GM21528 (cell line): ENCODE measurements around the gene TMEM170A.

Experiments used
- ATAC-seq: cut with Tn5 transposase; IDR thresholded peaks from one replicate; pipeline ENCODE4 v1.9.1; 2021; ENCODE audit warnings: mild to moderate bottlenecking, moderate library complexity; ENCODE audit not compliant: unreplicated experiment, low FRiP score

Gene TMEM170A

GRCh38 chr16:75482434-75483205 lies 18.1 kb upstream of the TMEM170A start:
- ATAC-seq: no peak

GRCh38 chr16:75481475-75481874 lies 17.0 kb upstream of the TMEM170A start:
- ATAC-seq: no peak

- no peak for ATAC-seq
Observed at GRCh38 chr16:75479421-75479990, 15.0 kb upstream of the TMEM170A start.

GRCh38 chr16:75478480-75479345 lies 14.2 kb upstream of the TMEM170A start:
- ATAC-seq: no peak

GRCh38 chr16:75477680-75478473 lies 13.4 kb upstream of the TMEM170A start:
- no peak for ATAC-seq

- ATAC-seq: no peak
Observed at GRCh38 chr16:75476817-75477216, 12.3 kb upstream of the TMEM170A start.

- ATAC-seq: no peak
Observed at GRCh38 chr16:75475420-75475847, 10.9 kb upstream of the TMEM170A start.

- ATAC-seq: no peak
Observed at GRCh38 chr16:75472908-75473877, 8.7 kb upstream of the TMEM170A start.

- ATAC-seq: peak; percentile 73
Observed at GRCh38 chr16:75471723-75472633, 7.5 kb upstream of the TMEM170A start.

GRCh38 chr16:75466760-75467159 lies 2.3 kb upstream of the TMEM170A start:
- no peak for ATAC-seq

GRCh38 chr16:75463389-75464121 lies 934 bp downstream of the TMEM170A start:
- ATAC-seq: peak; percentile 26

- no peak for ATAC-seq
Observed at GRCh38 chr16:75462806-75463205, 1.7 kb downstream of the TMEM170A start.

- no peak for ATAC-seq
Observed at GRCh38 chr16:75461575-75461974, 2.9 kb downstream of the TMEM170A start.

- ATAC-seq: no peak
Observed at GRCh38 chr16:75460446-75460845, 4.0 kb downstream of the TMEM170A start.

- ATAC-seq: no peak
Observed at GRCh38 chr16:75459691-75460090, 4.8 kb downstream of the TMEM170A start.

- no peak for ATAC-seq
Observed at GRCh38 chr16:75458439-75458838, 6.0 kb downstream of the TMEM170A start.

GRCh38 chr16:75458029-75458428 lies 6.5 kb downstream of the TMEM170A start:
- ATAC-seq: no peak
